Adrenal gland (tissue), 5 donors: ENCODE measurements around the gene MCM7.

ENCODE experiments used
- CTCF ChIP-seq, 6 experiments: fragments of 450-650 bp in 4 of 6; fragments of 200-600 bp in 2 of 6; sonication (generic) in 1 of 6; IDR thresholded peaks; 1 replicate in 5 of 6; 2 replicates in 1 of 6; pipeline versions ENCODE4 v1.5.1 to v1.8.0; 2016 to 2021; ENCODE audit warnings: antibody characterized with exemption in 6 of 6, mild to moderate bottlenecking in 2 of 6, moderate library complexity in 1 of 6
- POLR2A ChIP-seq, 2 donors: fragments of 450-650 bp; IDR thresholded peaks; one replicate each; pipeline ENCODE4 v1.6.1; 2017; ENCODE audit warnings: antibody characterized with exemption in 2 of 2, mild to moderate bottlenecking in 2 of 2, moderate library complexity in 1 of 2
- donor health status: DM: no; HTN: no; CAD: no.

DNA sequence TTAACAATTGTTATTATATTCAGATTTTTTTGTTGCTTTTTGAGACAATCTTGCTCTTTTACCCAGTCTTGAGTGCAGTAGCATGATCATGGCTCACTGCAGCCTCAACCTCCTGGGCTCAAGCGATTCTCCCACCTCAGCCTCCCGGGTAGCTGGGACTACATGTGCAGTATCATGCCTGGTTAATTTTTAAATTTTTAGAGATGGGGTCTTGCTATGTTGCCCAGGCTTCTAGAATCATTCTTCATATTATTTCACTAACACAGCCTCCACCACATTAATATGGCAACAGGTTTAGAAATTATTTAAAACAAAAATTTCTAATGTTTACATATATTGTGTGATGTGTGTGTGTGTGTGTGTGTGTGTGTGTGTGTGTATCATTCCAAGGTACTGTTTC, 46.1 kb upstream of the MCM7 start:
- TF ChIP-seq CTCF (IDR thresholded peaks at IDR 0.05) (no peak), POLR2A (IDR thresholded peaks at IDR 0.05) (no peak)
